ENCODE data around the gene PRKG1. TPM values are rescaled to one million over a fixed set of nuclear protein-coding genes. Genes with fewer than 3 reads are reported as not detected.

The PRKG1 gene
- polyA plus RNA-seq, 1 donor (not counting 4 experiments of a cell fraction or from before 2014, with no cell fraction given), result 0.24 TPM

DNA sequence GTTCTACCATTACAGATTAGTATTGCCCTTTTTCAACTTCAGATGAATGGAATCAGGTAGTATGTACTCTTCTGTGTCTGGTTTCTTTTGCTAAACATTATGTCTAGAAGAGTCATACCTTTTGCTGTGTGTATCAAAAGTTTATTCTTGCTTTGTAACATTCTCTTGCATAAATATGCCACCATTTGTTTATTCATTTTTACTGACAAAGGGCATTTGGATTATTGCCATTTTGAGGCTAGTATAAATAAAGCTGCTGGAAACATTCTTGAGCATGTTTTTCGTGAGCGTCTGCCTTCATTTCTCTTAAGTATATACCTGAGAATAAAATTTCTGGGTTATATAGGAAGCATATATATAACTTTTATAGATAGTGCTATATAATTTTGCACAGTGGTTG is 746.8 kb downstream of the PRKG1 start:
- Histone ChIP-seq H3K9ac (ENCODE audit: control insufficient read depth, extremely low read depth, insufficient read depth, low read length) (no peak overlapping the region), H3K9me3 (ENCODE audit: control insufficient read depth, low read depth, low read length) (no peaks in the 10 kb centered on the region), H3K79me2 (ENCODE audit: control insufficient read depth, insufficient read depth, low read length) (no peaks in the 10 kb centered on the region), H3K27me3 (ENCODE audit: control insufficient read depth, extremely low read depth, insufficient read depth, low read length) (no peaks in the 10 kb centered on the region), H3K4me1 (ENCODE audit: control insufficient read depth, extremely low read depth, insufficient read depth, low read length) (no peaks in the 10 kb centered on the region), H2AFZ (ENCODE audit: control insufficient read depth, low read length) (no peak overlapping the region), H3K4me2 (ENCODE audit: control insufficient read depth, extremely low read depth, insufficient read depth, low read depth, low read length) (no peak overlapping the region), H3K9me1 (ENCODE audit: control insufficient read depth, extremely low read depth, insufficient read depth, low read length) (no peaks in the 10 kb centered on the region), H3K27ac (ENCODE audit: control insufficient read depth, insufficient read depth, low read length) (no peak overlapping the region), H3K36me3 (ENCODE audit: control insufficient read depth in 2 of 2, extremely low read depth in 1 of 2, insufficient read depth in 2 of 2, low read length in 2 of 2) (no peaks in the 10 kb centered on the region), H3K4me3 (ENCODE audit: control insufficient read depth in 2 of 3, extremely low read depth in 1 of 3, insufficient read depth in 2 of 3, low read depth in 1 of 3, low read length in 3 of 3) (no peak overlapping the region), H4K20me1 (ENCODE audit: control insufficient read depth, extremely low read depth, insufficient read depth, low read length) (no peaks in the 10 kb centered on the region)
- FAIRE-seq, result no peak
- dilution Hi-C loops (cut with MboI; ENCODE audit: extremely low pct_ligation_motif_present, low sequenced_read_pairs), result no loop called here
- no peak for DNase-seq (ENCODE audit: low read depth, low spot score)
- no peak for TF ChIP-seq EZH2 (IDR thresholded peaks at IDR 0.05; ENCODE audit: low read length)
- TF ChIP-seq, protein P1, sequence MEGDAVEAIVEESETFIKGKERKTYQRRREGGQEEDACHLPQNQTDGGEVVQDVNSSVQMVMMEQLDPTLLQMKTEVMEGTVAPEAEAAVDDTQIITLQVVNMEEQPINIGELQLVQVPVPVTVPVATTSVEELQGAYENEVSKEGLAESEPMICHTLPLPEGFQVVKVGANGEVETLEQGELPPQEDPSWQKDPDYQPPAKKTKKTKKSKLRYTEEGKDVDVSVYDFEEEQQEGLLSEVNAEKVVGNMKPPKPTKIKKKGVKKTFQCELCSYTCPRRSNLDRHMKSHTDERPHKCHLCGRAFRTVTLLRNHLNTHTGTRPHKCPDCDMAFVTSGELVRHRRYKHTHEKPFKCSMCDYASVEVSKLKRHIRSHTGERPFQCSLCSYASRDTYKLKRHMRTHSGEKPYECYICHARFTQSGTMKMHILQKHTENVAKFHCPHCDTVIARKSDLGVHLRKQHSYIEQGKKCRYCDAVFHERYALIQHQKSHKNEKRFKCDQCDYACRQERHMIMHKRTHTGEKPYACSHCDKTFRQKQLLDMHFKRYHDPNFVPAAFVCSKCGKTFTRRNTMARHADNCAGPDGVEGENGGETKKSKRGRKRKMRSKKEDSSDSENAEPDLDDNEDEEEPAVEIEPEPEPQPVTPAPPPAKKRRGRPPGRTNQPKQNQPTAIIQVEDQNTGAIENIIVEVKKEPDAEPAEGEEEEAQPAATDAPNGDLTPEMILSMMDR (optimal IDR thresholded peaks at IDR 0.05 in 1 of 3, IDR thresholded peaks at IDR 0.05 in 1 of 3, conservative IDR thresholded peaks at IDR 0.05 in 1 of 3; ENCODE audit: extremely low read depth in 1 of 3, insufficient read depth in 2 of 3, low read length in 3 of 3), result no peak

DNA sequence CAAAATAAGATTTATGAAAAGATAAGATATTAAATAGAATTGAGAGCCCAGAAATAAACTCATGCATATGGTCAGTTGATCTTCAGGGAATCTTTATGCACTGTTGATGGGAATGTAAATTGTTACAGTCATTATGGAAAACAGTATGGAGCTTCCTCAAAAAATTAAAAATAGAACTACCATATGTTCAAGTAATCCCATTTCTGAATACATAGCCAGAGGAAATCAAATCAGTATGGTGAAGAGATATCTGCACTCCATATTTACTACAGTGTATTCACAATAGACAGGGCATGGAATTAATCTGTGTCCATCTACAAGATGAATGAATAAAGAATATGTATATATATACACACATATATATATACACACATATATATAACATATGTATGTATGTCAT is 747.5 kb downstream of the PRKG1 start:
- H3K79me2 ChIP-seq (ENCODE audit: control insufficient read depth, insufficient read depth, low read length), result no peaks in the 10 kb centered on the region
- no peaks in the 10 kb centered on the region for H4K20me1 ChIP-seq (ENCODE audit: control insufficient read depth, extremely low read depth, insufficient read depth, low read length)
- no peak for DNase-seq (ENCODE audit: low read depth, low spot score)
- H3K9me1 ChIP-seq (ENCODE audit: control insufficient read depth, extremely low read depth, insufficient read depth, low read length), result no peaks in the 10 kb centered on the region
- H3K9ac ChIP-seq (ENCODE audit: control insufficient read depth, extremely low read depth, insufficient read depth, low read length), result no peak overlapping the region
- H3K27ac ChIP-seq (ENCODE audit: control insufficient read depth, insufficient read depth, low read length), result no peak overlapping the region
- H3K9me3 ChIP-seq (ENCODE audit: control insufficient read depth, low read depth, low read length), result no peaks in the 10 kb centered on the region
- H3K4me3 ChIP-seq (ENCODE audit: control insufficient read depth in 2 of 3, extremely low read depth in 1 of 3, insufficient read depth in 2 of 3, low read depth in 1 of 3, low read length in 3 of 3), result no peak overlapping the region
- no peaks in the 10 kb centered on the region for H3K27me3 ChIP-seq (ENCODE audit: control insufficient read depth, extremely low read depth, insufficient read depth, low read length)
- TF ChIP-seq, protein P1 (optimal IDR thresholded peaks at IDR 0.05 in 1 of 3, IDR thresholded peaks at IDR 0.05 in 1 of 3, conservative IDR thresholded peaks at IDR 0.05 in 1 of 3; ENCODE audit: extremely low read depth in 1 of 3, insufficient read depth in 2 of 3, low read length in 3 of 3), result no peak
- no peak for TF ChIP-seq EZH2 (IDR thresholded peaks at IDR 0.05; ENCODE audit: low read length)
- FAIRE-seq, result no peak
- no peaks in the 10 kb centered on the region for H3K4me1 ChIP-seq (ENCODE audit: control insufficient read depth, extremely low read depth, insufficient read depth, low read length)
- dilution Hi-C loops (cut with MboI; ENCODE audit: extremely low pct_ligation_motif_present, low sequenced_read_pairs), result no loop called here
- no peaks in the 10 kb centered on the region for H3K36me3 ChIP-seq (ENCODE audit: control insufficient read depth in 2 of 2, extremely low read depth in 1 of 2, insufficient read depth in 2 of 2, low read length in 2 of 2)
- no peak overlapping the region for H3K4me2 ChIP-seq (ENCODE audit: control insufficient read depth, extremely low read depth, insufficient read depth, low read depth, low read length)
- no peak overlapping the region for H2AFZ ChIP-seq (ENCODE audit: control insufficient read depth, low read length)

Data from keratinocyte (primary cell).